HEK293T (cell line): Measurements from ENCODE around the gene CAT.

ENCODE experiments used
- BHLHE40 ChIP-seq: fragments of 450-650 bp; IDR thresholded peaks from 2 replicates; pipeline ENCODE4 v1.6.1; 2016; ENCODE audit warnings: mild to moderate bottlenecking, moderate library complexity, borderline replicate concordance
- CTBP1 ChIP-seq: fragments of 450-650 bp; IDR thresholded peaks from 2 replicates; pipeline ENCODE4 v1.6.1; 2016; ENCODE audit warnings: borderline replicate concordance
- FOXM1 ChIP-seq: fragments of 450-650 bp; IDR thresholded peaks from 2 replicates; pipeline ENCODE4 v1.6.1; 2017; ENCODE audit warnings: mild to moderate bottlenecking, borderline replicate concordance
- PKNOX1 ChIP-seq: fragments of 450-650 bp; IDR thresholded peaks from 2 replicates; pipeline ENCODE4 v1.6.1; 2016
- ZNF384 ChIP-seq: fragments of 450-650 bp; IDR thresholded peaks from 2 replicates; pipeline ENCODE4 v1.6.1; 2016

- TF ChIP-seq ZNF384: no peak
- TF ChIP-seq BHLHE40: no peak
- no peak for TF ChIP-seq PKNOX1
- no peak for TF ChIP-seq CTBP1
- TF ChIP-seq FOXM1: no peak
Observed at GRCh38 chr11:34473603-34474169, 35.0 kb downstream of the CAT start.
